CD4-positive, alpha-beta T cell treated with Interleukin-6 at 100 ng/mL for 8 hours (primary cell): ENCODE data around the gene NR4A3.

Experiments
- DNase-seq: peaks from one replicate; pipeline ENCODE4 v3.0.0-alpha.2; 2020; ENCODE audit warnings: mixed read lengths, low spot score

NR4A3 gene

GRCh38 chr9:99814359-99814758 lies 7.3 kb upstream of the NR4A3 start:
- no peak for DNase-seq

- DNase-seq = no peak
Measured at GRCh38 chr9:99816392-99816791, 5.3 kb upstream of the NR4A3 start.

DNA sequence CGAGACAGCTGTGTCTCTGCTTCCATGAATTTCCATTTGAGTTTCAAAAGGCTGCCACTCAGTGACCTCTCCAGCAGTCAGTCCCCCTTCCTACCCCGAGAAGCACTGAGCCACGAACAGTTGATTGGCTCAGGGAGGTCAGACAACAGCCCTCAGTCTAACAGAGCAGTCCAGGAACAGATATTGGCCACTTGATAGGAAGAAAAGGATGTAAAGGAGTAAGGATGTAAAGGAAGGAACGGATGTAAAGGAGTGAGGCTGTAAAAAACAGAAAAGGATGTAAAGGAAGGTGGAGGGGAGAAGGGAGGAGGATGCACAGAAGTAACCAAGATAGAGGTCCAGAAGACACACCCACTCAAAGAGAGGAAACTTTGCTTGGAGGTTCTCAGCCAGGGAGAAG lies 3.2 kb upstream of the NR4A3 start:
- no peak for DNase-seq

DNA sequence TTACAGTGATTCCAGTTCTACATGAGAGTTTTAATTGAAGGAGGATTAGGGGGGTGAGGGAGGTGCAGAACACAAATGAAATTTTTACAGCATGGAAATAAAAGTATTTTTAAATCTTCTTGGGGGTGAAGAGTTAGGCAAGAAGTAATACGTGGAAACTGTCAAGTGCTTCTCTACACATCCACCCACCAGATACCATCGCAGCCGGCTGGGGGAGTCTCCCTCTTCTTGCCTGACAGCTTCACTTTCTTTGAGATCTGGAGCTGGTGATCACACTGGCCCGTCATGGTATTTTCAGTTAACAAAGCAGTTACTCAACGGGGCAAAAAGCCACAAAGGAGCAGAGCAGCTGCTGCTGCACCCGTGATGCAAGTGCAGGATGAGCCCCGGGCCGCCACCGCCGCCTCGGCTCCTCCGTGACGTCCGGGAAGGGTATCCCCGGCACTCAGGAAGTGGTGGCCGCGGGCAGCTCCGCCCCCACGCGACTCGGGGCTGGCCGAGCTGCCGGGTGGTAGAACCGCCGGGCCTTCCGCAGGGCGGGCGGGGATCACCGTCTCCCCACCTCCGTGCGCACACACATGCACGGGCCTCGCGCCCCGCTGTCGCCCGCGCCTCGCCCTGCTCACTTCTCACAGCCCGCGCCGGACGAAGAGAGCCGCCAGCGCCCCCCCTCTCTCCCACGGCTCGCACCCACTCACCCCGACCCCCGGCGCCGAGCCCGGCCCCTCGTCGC lies 2.4 kb upstream of the NR4A3 start:
- peak; percentile 89 for DNase-seq

DNA sequence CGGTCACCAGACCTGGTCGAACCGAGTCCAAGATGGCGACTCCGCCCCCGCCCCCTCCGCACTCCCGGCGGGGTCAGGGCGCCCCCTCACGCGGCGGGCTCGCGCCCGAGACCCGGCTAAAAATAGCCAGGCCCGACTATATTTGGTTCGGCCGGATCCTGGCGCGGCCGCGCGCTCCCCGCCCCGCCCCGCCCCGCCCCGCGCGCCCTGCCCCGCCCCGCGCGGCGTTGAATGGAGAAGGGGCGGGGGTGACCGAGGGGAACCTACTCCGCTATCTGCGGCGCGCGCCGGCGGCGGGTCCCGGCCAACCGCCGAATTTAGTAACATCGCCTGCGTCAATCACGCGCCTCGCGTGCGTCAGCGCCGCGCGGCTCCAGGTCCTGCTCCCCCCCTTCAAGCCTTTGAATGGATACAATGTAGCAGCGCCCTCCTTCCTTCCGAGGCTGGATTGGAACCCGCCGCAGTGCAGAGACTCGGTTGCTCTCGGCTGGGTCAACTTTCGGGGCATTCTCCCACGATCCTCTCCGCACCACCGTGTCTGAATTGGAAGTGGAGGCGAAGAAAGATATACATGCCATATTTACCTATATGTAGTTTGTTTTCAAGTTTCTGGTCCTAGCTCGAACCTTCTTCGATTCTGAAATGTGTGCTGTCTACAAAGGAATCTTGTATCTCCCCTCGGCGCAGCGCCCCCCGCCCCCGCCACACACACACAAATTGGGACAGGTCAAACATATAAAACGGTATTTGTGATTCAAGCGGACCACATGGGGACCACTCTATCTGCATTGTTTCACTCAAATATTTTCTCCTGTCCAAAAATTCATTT lies 1.6 kb upstream of the NR4A3 start:
- peak; percentile 81 for DNase-seq

GRCh38 chr9:99820685-99821395 lies 845 bp upstream of the NR4A3 start:
- DNase-seq = peak; percentile 40

GRCh38 chr9:99822109-99822805 lies 572 bp downstream of the NR4A3 start:
- peak; percentile 36 for DNase-seq

GRCh38 chr9:99822806-99823591 lies 1.3 kb downstream of the NR4A3 start:
- no peak for DNase-seq

- no peak for DNase-seq
Measured at GRCh38 chr9:99823681-99824377, 2.1 kb downstream of the NR4A3 start.

DNA sequence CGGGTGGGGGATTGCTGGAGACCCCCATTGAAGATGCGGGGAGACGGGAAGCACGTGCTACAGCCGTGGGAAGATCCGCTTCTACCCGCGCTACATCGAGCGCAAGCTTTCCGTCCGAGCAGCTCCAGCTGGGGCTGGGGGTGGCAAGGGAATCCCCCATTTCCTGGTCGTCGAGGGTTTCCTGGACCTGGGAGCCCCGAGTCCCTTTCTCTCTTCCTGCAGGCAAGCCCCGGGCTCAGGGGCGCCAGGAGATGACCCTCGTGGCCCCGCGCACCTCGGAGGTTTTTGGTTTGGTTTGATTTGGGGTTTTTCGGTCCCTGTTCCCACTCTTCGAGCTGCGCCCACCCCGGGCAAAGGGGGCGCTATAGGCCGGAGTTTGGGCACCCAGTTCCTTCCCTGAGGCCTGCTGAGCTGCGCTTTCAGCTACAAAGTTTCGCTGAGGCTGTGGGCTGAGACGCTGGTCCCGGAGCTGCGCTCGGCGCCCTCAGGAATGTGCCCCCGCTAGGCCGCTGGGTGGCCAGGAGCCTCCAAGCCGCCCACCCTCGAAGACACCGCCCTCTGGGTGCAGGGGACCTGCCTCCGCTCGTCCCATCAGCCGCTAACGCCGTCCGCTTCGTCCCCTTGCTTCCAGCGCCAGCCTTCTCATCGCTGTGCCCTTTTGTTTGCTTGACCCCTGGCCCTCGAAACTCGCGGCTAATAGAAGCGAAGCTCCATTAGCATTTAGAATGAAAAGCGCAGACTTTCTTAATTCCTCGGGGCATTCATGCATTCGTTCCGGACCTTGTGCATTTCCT lies 2.9 kb downstream of the NR4A3 start:
- peak; percentile 41 for DNase-seq

- DNase-seq = no peak
Measured at GRCh38 chr9:99825172-99826046, 3.7 kb downstream of the NR4A3 start.

DNA sequence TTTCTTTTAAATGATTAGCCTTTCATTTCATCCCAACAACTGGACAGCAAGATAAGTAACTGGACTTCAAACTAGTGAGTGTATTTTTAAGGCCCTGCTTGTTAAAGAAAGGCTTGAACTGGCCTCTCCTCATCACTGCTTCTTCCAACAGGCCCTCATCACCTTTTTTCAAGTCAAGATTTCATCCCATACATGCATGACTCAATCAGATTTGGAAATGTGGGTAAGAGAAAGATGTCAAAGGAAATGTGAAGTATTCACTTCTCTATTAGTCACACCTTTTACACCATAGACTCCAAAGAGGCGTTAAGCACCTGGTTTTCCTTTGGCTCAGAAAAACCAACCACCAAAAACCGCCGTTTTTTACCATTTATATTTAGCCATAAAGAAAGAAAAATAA lies 4.9 kb downstream of the NR4A3 start:
- no peak for DNase-seq

- no peak for DNase-seq
Measured at GRCh38 chr9:99827244-99827643, 5.6 kb downstream of the NR4A3 start.

GRCh38 chr9:99828054-99828416 lies 6.3 kb downstream of the NR4A3 start:
- no peak for DNase-seq

- DNase-seq = no peak
Measured at GRCh38 chr9:99828417-99829176, 6.9 kb downstream of the NR4A3 start.

GRCh38 chr9:99831857-99832557 lies 10.3 kb downstream of the NR4A3 start:
- no peak for DNase-seq

GRCh38 chr9:99832558-99832864 lies 10.8 kb downstream of the NR4A3 start:
- no peak for DNase-seq

DNA sequence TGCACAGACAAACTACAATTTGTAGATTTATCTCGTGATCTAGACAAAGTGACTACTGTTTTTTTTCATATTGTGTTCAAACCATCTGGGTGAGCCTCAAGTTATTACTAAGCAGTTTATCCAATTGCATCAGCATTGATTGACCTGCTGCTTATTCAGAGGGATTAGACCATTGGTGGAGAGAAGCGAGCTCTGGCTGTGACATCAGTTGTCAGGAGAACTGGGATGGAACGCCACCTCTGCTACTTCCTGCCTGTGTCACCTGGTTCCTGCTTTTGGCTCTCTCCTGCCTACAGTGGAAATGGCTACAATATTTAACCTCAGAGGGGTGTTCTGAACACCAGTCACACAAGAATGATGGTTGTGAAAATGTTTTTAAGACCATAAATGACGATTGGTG lies 12.1 kb downstream of the NR4A3 start:
- no peak for DNase-seq
